ENCODE results near the gene USP6NL. TPM values are rescaled to one million over a fixed set of nuclear protein-coding genes. Genes with fewer than 3 reads are reported as not detected.
A peak's percentile ranks its signal among the peaks of the same experiment; 100 is the strongest.
"Not testable (repeated sequence)": the region's sequence is repeated elsewhere in the genome, so short reads cannot be mapped to it uniquely, and the experiment has no call there.

The USP6NL gene
- total RNA-seq, 1 experiment from 2014 or later, result 10.2 TPM

GRCh38 chr10:11515596-11516430, 95.6 kb downstream of the USP6NL start:
- DNase-seq (ENCODE audit: low read depth), result peak; percentile 37

- DNase-seq (ENCODE audit: low read depth), result no peak
Observed at GRCh38 chr10:11513727-11514126, 97.7 kb downstream of the USP6NL start.

- DNase-seq (ENCODE audit: low read depth), result no peak
Observed at GRCh38 chr10:11512596-11512995, 98.9 kb downstream of the USP6NL start.

- no peak for DNase-seq (ENCODE audit: low read depth)
Observed at GRCh38 chr10:11511321-11511720, 100.1 kb downstream of the USP6NL start.

GRCh38 chr10:11510736-11511135, 100.7 kb downstream of the USP6NL start:
- no peak for DNase-seq (ENCODE audit: low read depth)

GRCh38 chr10:11510281-11510680, 101.2 kb downstream of the USP6NL start:
- DNase-seq (ENCODE audit: low read depth), result no peak

GRCh38 chr10:11509036-11509435, 102.4 kb downstream of the USP6NL start:
- DNase-seq (ENCODE audit: low read depth), result no peak

GRCh38 chr10:11506247-11506789, 105.1 kb downstream of the USP6NL start:
- no peak for DNase-seq (ENCODE audit: low read depth)

GRCh38 chr10:11505639-11506038, 105.8 kb downstream of the USP6NL start:
- DNase-seq (ENCODE audit: low read depth), result no peak

GRCh38 chr10:11504566-11505285, 106.7 kb downstream of the USP6NL start:
- DNase-seq (ENCODE audit: low read depth), result no peak

GRCh38 chr10:11501600-11501999, 109.8 kb downstream of the USP6NL start:
- DNase-seq (ENCODE audit: low read depth), result no peak

GRCh38 chr10:11499425-11500071, 111.9 kb downstream of the USP6NL start:
- no peak for DNase-seq (ENCODE audit: low read depth)

- DNase-seq (ENCODE audit: low read depth), result no peak
Observed at GRCh38 chr10:11498399-11498798, 113.1 kb downstream of the USP6NL start.

GRCh38 chr10:11494923-11495322, 116.5 kb downstream of the USP6NL start:
- not testable (repeated sequence) for DNase-seq (ENCODE audit: low read depth)

GRCh38 chr10:11493646-11494045, 117.8 kb downstream of the USP6NL start:
- DNase-seq (ENCODE audit: low read depth), result no peak

GRCh38 chr10:11491087-11491486, 120.4 kb downstream of the USP6NL start:
- no peak for DNase-seq (ENCODE audit: low read depth)

GRCh38 chr10:11489591-11489990, 121.9 kb downstream of the USP6NL start:
- DNase-seq (ENCODE audit: low read depth), result no peak

- DNase-seq (ENCODE audit: low read depth), result no peak
Observed at GRCh38 chr10:11488126-11488525, 123.3 kb downstream of the USP6NL start.

- no peak for DNase-seq (ENCODE audit: low read depth)
Observed at GRCh38 chr10:11483201-11484148, 128.0 kb downstream of the USP6NL start.

GRCh38 chr10:11482306-11482705, 129.1 kb downstream of the USP6NL start:
- no peak for DNase-seq (ENCODE audit: low read depth)

- DNase-seq (ENCODE audit: low read depth), result no peak
Observed at GRCh38 chr10:11480687-11481086, 130.8 kb downstream of the USP6NL start.

Measured in Daoy (cell line).